ENCODE results near the gene NAGK.
A peak's percentile ranks its signal among the peaks of the same experiment; 100 is the strongest.
"Not testable (repeated sequence)": the region's sequence is repeated elsewhere in the genome, so short reads cannot be mapped to it uniquely, and the experiment has no call there.

Gene NAGK

GRCh38 chr2:71068218-71069035 is at the start of gene NAGK:
NAGK (plus strand) TSS chr2:71068648; CDS start chr2:71068684, 36 bp downstream.
- DNase-seq: peak; percentile 98

- DNase-seq: not testable (repeated sequence)
Observed at GRCh38 chr2:71019989-71020388, 48.5 kb upstream of the NAGK start.

GRCh38 chr2:71021394-71021793 is 47.1 kb upstream of the NAGK start:
- not testable (repeated sequence) for DNase-seq

- peak; percentile 67 for DNase-seq
Observed at GRCh38 chr2:71023553-71024243, 44.8 kb upstream of the NAGK start.

GRCh38 chr2:71036296-71036695 is 32.2 kb upstream of the NAGK start:
- not testable (repeated sequence) for DNase-seq

GRCh38 chr2:71042287-71042686 is 26.2 kb upstream of the NAGK start:
- no peak for DNase-seq

- no peak for DNase-seq
Observed at GRCh38 chr2:71043531-71044407, 24.7 kb upstream of the NAGK start.

- no peak for DNase-seq
Observed at GRCh38 chr2:71045151-71045550, 23.3 kb upstream of the NAGK start.

- DNase-seq: no peak
Observed at GRCh38 chr2:71045865-71046548, 22.4 kb upstream of the NAGK start.

GRCh38 chr2:71048096-71048495 is 20.4 kb upstream of the NAGK start:
- DNase-seq: no peak

GRCh38 chr2:71049704-71050360 is 18.6 kb upstream of the NAGK start:
- peak; percentile 25 for DNase-seq

- DNase-seq: not testable (repeated sequence)
Observed at GRCh38 chr2:71055206-71055740, 13.2 kb upstream of the NAGK start.

GRCh38 chr2:71060211-71060610 is 8.2 kb upstream of the NAGK start:
- DNase-seq: no peak

GRCh38 chr2:71060871-71061270 is 7.6 kb upstream of the NAGK start:
- no peak for DNase-seq

GRCh38 chr2:71063216-71063615 is 5.2 kb upstream of the NAGK start:
- DNase-seq: no peak

GRCh38 chr2:71064110-71064611 is 4.3 kb upstream of the NAGK start:
- DNase-seq: no peak

- DNase-seq: peak; percentile 33
Observed at GRCh38 chr2:71064754-71065621, 3.5 kb upstream of the NAGK start.

GRCh38 chr2:71066856-71067255 is 1.6 kb upstream of the NAGK start:
- no peak for DNase-seq

GRCh38 chr2:71067567-71068217 is 756 bp upstream of the NAGK start:
- DNase-seq: peak; percentile 10

GRCh38 chr2:71069376-71069775 is 928 bp downstream of the NAGK start:
- DNase-seq: no peak

Measured in CD4-positive, alpha-beta T cell treated with Interferon gamma for 1 hour (primary cell).